Parathyroid adenoma (tissue), 2 donors: Measurements from ENCODE around the gene TNRC6B.

Source experiments
- H2AFZ ChIP-seq: fragments of 300-600 bp; sonication (generic); one replicate; pipeline ENCODE4 v1.7.0; 2017; ENCODE audit warnings: antibody characterized with exemption, mild to moderate bottlenecking
- H3K27ac ChIP-seq: fragments of 300-600 bp; sonication (generic); one replicate; pipeline ENCODE4 v1.7.0; 2017
- H3K27me3 ChIP-seq: fragments of 300-600 bp; sonication (generic); one replicate; pipeline ENCODE4 v1.7.0; 2017; ENCODE audit warnings: low read length; ENCODE audit not compliant: control insufficient read depth, insufficient read depth
- H3K36me3 ChIP-seq: fragments of 300-600 bp; sonication (generic); one replicate; pipeline ENCODE4 v1.7.0; 2017; ENCODE audit warnings: low read length; ENCODE audit not compliant: control insufficient read depth, insufficient read depth
- H3K4me1 ChIP-seq: fragments of 300-600 bp; sonication (generic); one replicate; pipeline ENCODE4 v1.7.0; 2017; ENCODE audit warnings: control low read depth
- H3K4me2 ChIP-seq: fragments of 300-600 bp; sonication (generic); one replicate; pipeline ENCODE4 v1.7.0; 2017; ENCODE audit warnings: low read length
- H3K4me3 ChIP-seq: fragments of 300-600 bp; sonication (generic); one replicate; pipeline ENCODE4 v1.7.0; 2017; ENCODE audit warnings: low read depth, low read length
- H3K79me2 ChIP-seq: fragments of 300-600 bp; sonication (generic); one replicate; pipeline ENCODE4 v1.7.0; 2017; ENCODE audit warnings: control low read depth
- H3K9ac ChIP-seq: fragments of 300-600 bp; sonication (generic); one replicate; pipeline ENCODE4 v1.7.0; 2017; ENCODE audit warnings: mild to moderate bottlenecking
- H3K9me3 ChIP-seq: fragments of 300-600 bp; sonication (generic); one replicate; pipeline ENCODE4 v1.7.0; 2017; ENCODE audit warnings: low read length; ENCODE audit not compliant: control insufficient read depth
- CTCF ChIP-seq: fragments of 300-600 bp; sonication (generic); IDR thresholded peaks from one replicate; pipeline ENCODE4 v1.7.0; 2017; ENCODE audit warnings: antibody characterized with exemption, mild to moderate bottlenecking
- donor health status: primary hyperparathyroidism.

The TNRC6B gene

GRCh38 chr22:40322818-40323447, 145.2 kb downstream of the TNRC6B start:
- Histone ChIP-seq H2AFZ (no peak overlapping the region), H3K27ac (no peak overlapping the region)

GRCh38 chr22:40323681-40324171, 146.0 kb downstream of the TNRC6B start:
- TF ChIP-seq CTCF, result no peak
- Histone ChIP-seq H3K27ac (no peak overlapping the region), H2AFZ (no peak overlapping the region), H3K36me3 (no peaks in the 10 kb centered on the region), H3K27me3 (no peaks in the 10 kb centered on the region), H3K4me2 (no peak overlapping the region), H3K79me2 (no peaks in the 10 kb centered on the region), H3K9me3 (no peaks in the 10 kb centered on the region), H3K9ac (no peak overlapping the region), H3K4me3 (no peak overlapping the region), H3K4me1 (no peaks in the 10 kb centered on the region)

More at GRCh38 chr22:40322818-40323447, 145.2 kb downstream of the TNRC6B start:
- no peaks in the 10 kb centered on the region for H3K27me3 ChIP-seq
- H3K4me3 ChIP-seq, result no peak overlapping the region
- no peaks in the 10 kb centered on the region for H3K36me3 ChIP-seq
- no peak overlapping the region for H3K4me2 ChIP-seq
- TF ChIP-seq CTCF, result no peak
- no peaks in the 10 kb centered on the region for H3K9me3 ChIP-seq
- H3K4me1 ChIP-seq, result no peaks in the 10 kb centered on the region
- no peak overlapping the region for H3K9ac ChIP-seq
- H3K79me2 ChIP-seq, result no peaks in the 10 kb centered on the region

- no peaks in the 10 kb centered on the region for H3K4me1 ChIP-seq
Measured at GRCh38 chr22:40324468-40325305, 147.0 kb downstream of the TNRC6B start.

GRCh38 chr22:40325315-40325714, 147.6 kb downstream of the TNRC6B start:
- Histone ChIP-seq H3K9me3 (no peaks in the 10 kb centered on the region), H3K27ac (no peak overlapping the region), H3K9ac (no peak overlapping the region), H2AFZ (no peak overlapping the region), H3K4me3 (no peak overlapping the region), H3K4me1 (peaks cover 3% of the 10 kb centered on the region), H3K36me3 (no peaks in the 10 kb centered on the region), H3K4me2 (no peak overlapping the region), H3K27me3 (no peaks in the 10 kb centered on the region), H3K79me2 (no peaks in the 10 kb centered on the region)
- TF ChIP-seq CTCF, result no peak

More at GRCh38 chr22:40324468-40325305, 147.0 kb downstream of the TNRC6B start:
- Histone ChIP-seq H3K27me3 (no peaks in the 10 kb centered on the region), H3K36me3 (no peaks in the 10 kb centered on the region), H2AFZ (no peak overlapping the region), H3K27ac (no peak overlapping the region), H3K4me3 (no peak overlapping the region), H3K9ac (no peak overlapping the region), H3K4me2 (no peak overlapping the region), H3K79me2 (no peaks in the 10 kb centered on the region), H3K9me3 (no peaks in the 10 kb centered on the region)
- no peak for TF ChIP-seq CTCF
